Mesendoderm (in vitro differentiated cells): ENCODE data around the gene CAB39L.

Source experiments
- DNase-seq: peaks from one replicate; pipeline ENCODE4 v3.0.0; 2013
- H2AK5ac ChIP-seq: 2 replicates; pipeline ENCODE4 v1.6.1; 2013; ENCODE audit warnings: low read length, inconsistent platforms
- H2BK120ac ChIP-seq: 2 replicates; pipeline ENCODE4 v1.6.1; 2013; ENCODE audit warnings: low read depth, mild to moderate bottlenecking, low read length, moderate library complexity, mixed read lengths
- H2BK15ac ChIP-seq: replicated peaks from 2 replicates; pipeline ENCODE4 v1.6.1; 2013; ENCODE audit warnings: low read depth, mild to moderate bottlenecking, moderate library complexity
- H2BK5ac ChIP-seq: 2 replicates; pipeline ENCODE4 v1.6.1; 2013; ENCODE audit warnings: low read length, inconsistent platforms
- H3K18ac ChIP-seq: 2 replicates; pipeline ENCODE4 v1.6.1; 2013; ENCODE audit warnings: mild to moderate bottlenecking, low read length, mixed read lengths
- H3K23ac ChIP-seq: one replicate; pipeline ENCODE4 v1.6.1; 2013; ENCODE audit warnings: low read length
- H3K27ac ChIP-seq: 2 replicates; pipeline ENCODE4 v1.5.1; 2013; ENCODE audit warnings: low read depth, mild to moderate bottlenecking, inconsistent platforms, low read length, moderate library complexity
- H3K27me3 ChIP-seq: 2 replicates; pipeline ENCODE4 v1.6.1; 2013; ENCODE audit warnings: low read length, control low read depth, mild to moderate bottlenecking, inconsistent platforms; ENCODE audit not compliant: insufficient read depth, poor library complexity
- H3K36me3 ChIP-seq: 2 replicates; pipeline ENCODE4 v1.6.1; 2013; ENCODE audit warnings: low read length, inconsistent platforms; ENCODE audit not compliant: control insufficient read depth, insufficient read depth
- H3K4ac ChIP-seq: one replicate; pipeline ENCODE4 v1.6.1; 2013; ENCODE audit warnings: low read depth, mild to moderate bottlenecking, low read length, moderate library complexity
- H3K4me1 ChIP-seq: 2 replicates; pipeline ENCODE4 v1.6.1; 2013; ENCODE audit warnings: low read depth, low read length, inconsistent platforms; ENCODE audit not compliant: control insufficient read depth
- H3K4me2 ChIP-seq: 2 replicates; pipeline ENCODE4 v1.6.1; 2013; ENCODE audit warnings: low read length
- H3K4me3 ChIP-seq: 2 replicates; pipeline ENCODE4 v1.5.1; 2013; ENCODE audit warnings: mild to moderate bottlenecking, low read length
- H3K56ac ChIP-seq: one replicate; pipeline ENCODE4 v1.6.1; 2013; ENCODE audit warnings: low read length
- H3K79me1 ChIP-seq: 2 replicates; pipeline ENCODE4 v1.6.1; 2013; ENCODE audit warnings: low read length, inconsistent platforms
- H3K79me2 ChIP-seq: 2 replicates; pipeline ENCODE4 v1.6.1; 2013; ENCODE audit warnings: mild to moderate bottlenecking, low read length; ENCODE audit not compliant: control insufficient read depth, insufficient read depth
- H3K9ac ChIP-seq: 2 replicates; pipeline ENCODE4 v1.6.1; 2013; ENCODE audit warnings: low read length, inconsistent platforms
- H4K5ac ChIP-seq: one replicate; pipeline ENCODE4 v1.6.1; 2013; ENCODE audit warnings: low read length
- H4K8ac ChIP-seq: one replicate; pipeline ENCODE4 v1.6.1; 2013; ENCODE audit warnings: low read depth, mild to moderate bottlenecking, control low read depth, low read length, moderate library complexity
- WGBS: extraction: QIAGEN DNeasy Blood & Tissue Kit; methylation state at CpG from one replicate; pipeline ENCODE4 v1.1.7; 2013; ENCODE audit warnings: low lambda C conversion rate, missing lambda C conversion rate; ENCODE audit not compliant: insufficient coverage; ENCODE audit errors: extremely low coverage; 5-methylcytosine and 5-hydroxymethylcytosine counted together

CAB39L gene

DNA sequence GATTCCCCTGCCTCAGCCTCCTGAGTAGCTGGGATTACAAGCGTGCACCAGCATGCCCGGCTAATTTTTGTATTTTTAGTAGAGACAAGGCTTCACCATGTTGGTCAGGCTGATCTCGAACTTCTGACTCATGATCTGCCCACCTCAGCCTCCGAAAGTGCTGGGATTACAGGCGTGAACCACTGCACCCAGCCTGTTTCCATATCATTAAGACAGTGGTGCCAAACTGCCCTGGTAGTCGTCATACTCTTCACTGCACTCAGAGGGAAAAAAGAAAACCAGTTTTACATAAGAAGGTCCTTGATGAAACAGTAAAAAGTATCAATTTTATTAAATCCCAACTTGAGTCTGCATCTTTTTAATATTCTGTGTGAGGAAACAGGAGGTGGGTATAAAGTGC is 181.2 kb downstream of the CAB39L start:
- H3K27me3 ChIP-seq: no peaks in the 10 kb centered on the region
- H3K79me2 ChIP-seq: no peaks in the 10 kb centered on the region
- H3K36me3 ChIP-seq: no peaks in the 10 kb centered on the region
- no peak overlapping the region for H3K9ac ChIP-seq
- H2AK5ac ChIP-seq: no peak overlapping the region
- H3K79me1 ChIP-seq: no peaks in the 10 kb centered on the region
- H3K4ac ChIP-seq: no peak overlapping the region
- H2BK15ac ChIP-seq: no peak overlapping the region
- no peak overlapping the region for H3K4me3 ChIP-seq
- no peaks in the 10 kb centered on the region for H3K4me1 ChIP-seq
- H3K4me2 ChIP-seq: no peak overlapping the region
- no CpG with 5 or more reads among the region's 6 CpGs for WGBS
- H4K8ac ChIP-seq: no peak overlapping the region
- no peak overlapping the region for H3K27ac ChIP-seq
- no peak overlapping the region for H3K18ac ChIP-seq
- no peak overlapping the region for H4K5ac ChIP-seq
- DNase-seq: no peak
- H2BK5ac ChIP-seq: no peak overlapping the region
- H2BK120ac ChIP-seq: no peak overlapping the region
- H3K23ac ChIP-seq: no peak overlapping the region
- no peak overlapping the region for H3K56ac ChIP-seq

DNA sequence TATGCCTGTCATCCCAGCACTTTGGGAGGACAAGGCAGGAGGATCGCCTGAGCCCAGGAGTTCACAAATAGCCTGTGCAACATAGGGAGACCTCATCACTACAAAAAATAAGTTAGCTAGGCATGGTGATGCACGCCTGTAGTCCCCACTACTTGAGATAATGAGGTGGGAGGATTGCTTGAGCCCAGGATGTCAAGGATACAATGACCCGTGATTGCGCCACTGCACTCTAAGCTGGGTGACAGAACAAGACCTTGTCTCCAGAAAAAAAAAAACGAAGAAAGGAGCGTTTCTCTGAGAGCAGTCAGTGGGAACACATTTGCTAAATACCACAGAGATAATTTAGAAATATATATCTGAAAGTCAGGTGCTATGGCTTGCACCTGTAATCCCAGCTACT is 184.3 kb downstream of the CAB39L start:
- H3K56ac ChIP-seq: no peak overlapping the region
- H3K4me2 ChIP-seq: no peak overlapping the region
- no peaks in the 10 kb centered on the region for H3K79me2 ChIP-seq
- no peak overlapping the region for H3K18ac ChIP-seq
- no peak overlapping the region for H2BK120ac ChIP-seq
- H2BK15ac ChIP-seq: no peak overlapping the region
- H3K9ac ChIP-seq: no peak overlapping the region
- H3K79me1 ChIP-seq: no peaks in the 10 kb centered on the region
- H4K8ac ChIP-seq: no peak overlapping the region
- WGBS: no CpG with 5 or more reads among the region's 6 CpGs
- H2AK5ac ChIP-seq: no peak overlapping the region
- H3K27me3 ChIP-seq: no peaks in the 10 kb centered on the region
- no peak overlapping the region for H3K27ac ChIP-seq
- H3K4ac ChIP-seq: no peak overlapping the region
- no peak overlapping the region for H2BK5ac ChIP-seq
- H3K4me1 ChIP-seq: no peaks in the 10 kb centered on the region
- H3K4me3 ChIP-seq: no peak overlapping the region
- no peak for DNase-seq
- no peak overlapping the region for H4K5ac ChIP-seq
- no peaks in the 10 kb centered on the region for H3K36me3 ChIP-seq
- H3K23ac ChIP-seq: no peak overlapping the region
